ENCODE results near the gene DGCR8.
"Not testable (repeated sequence)": the region's sequence is repeated elsewhere in the genome, so short reads cannot be mapped to it uniquely, and the experiment has no call there.

DGCR8 gene

GRCh38 chr22:20064545-20065262 is 15.3 kb upstream of the DGCR8 start:
- Histone ChIP-seq H3K36me3 (ENCODE audit: insufficient read depth, low read length) (peaks cover 43% of the 10 kb centered on the region), H3K4me1 (ENCODE audit: insufficient read depth, low read length) (no peaks in the 10 kb centered on the region), H3K9ac (ENCODE audit: low read depth, low read length) (no peak overlapping the region), H4K20me1 (ENCODE audit: insufficient read depth, low read length) (no peaks in the 10 kb centered on the region), H3K9me3 (ENCODE audit: insufficient read depth, low read length, severe bottlenecking) (no peaks in the 10 kb centered on the region), H3K27ac (ENCODE audit: low read length) (no peak overlapping the region), H3K4me3 (ENCODE audit: low read depth in 1 of 2, low read length in 2 of 2) (no peak overlapping the region), H3K4me2 (ENCODE audit: insufficient read depth, low read length) (no peak overlapping the region), H3K79me2 (ENCODE audit: insufficient read depth, low read length) (no peaks in the 10 kb centered on the region), H2AFZ (ENCODE audit: low read depth, low read length) (no peak overlapping the region), H3K27me3 (ENCODE audit: insufficient read depth, low read length, poor library complexity) (no peaks in the 10 kb centered on the region)
- ATAC-seq (ENCODE audit: insufficient read depth, low read depth) (no peak), DNase-seq (no peak)
- TF ChIP-seq EZH2 (IDR thresholded peaks at IDR 0.05; ENCODE audit: borderline replicate concordance, low read depth, low read length, severe bottlenecking) (no peak), CTCF (IDR thresholded peaks at IDR 0.05; ENCODE audit: borderline replicate concordance, extremely low read depth, low read length, poor library complexity, severe bottlenecking) (no peak)

GRCh38 chr22:20065896-20066616 is 14.0 kb upstream of the DGCR8 start:
- no peak overlapping the region for H3K27ac ChIP-seq (ENCODE audit: low read length)
- TF ChIP-seq CTCF (IDR thresholded peaks at IDR 0.05; ENCODE audit: borderline replicate concordance, extremely low read depth, low read length, poor library complexity, severe bottlenecking) (no peak), EZH2 (IDR thresholded peaks at IDR 0.05; ENCODE audit: borderline replicate concordance, low read depth, low read length, severe bottlenecking) (no peak)
- no peaks in the 10 kb centered on the region for H3K79me2 ChIP-seq (ENCODE audit: insufficient read depth, low read length)
- no peak overlapping the region for H3K9ac ChIP-seq (ENCODE audit: low read depth, low read length)
- ATAC-seq (ENCODE audit: insufficient read depth, low read depth) (no peak), DNase-seq (no peak)
- H2AFZ ChIP-seq (ENCODE audit: low read depth, low read length): no peak overlapping the region
- no peaks in the 10 kb centered on the region for H3K27me3 ChIP-seq (ENCODE audit: insufficient read depth, low read length, poor library complexity)
- H3K36me3 ChIP-seq (ENCODE audit: insufficient read depth, low read length): peaks cover 39% of the 10 kb centered on the region
- H4K20me1 ChIP-seq (ENCODE audit: insufficient read depth, low read length): no peaks in the 10 kb centered on the region
- no peak overlapping the region for H3K4me3 ChIP-seq (ENCODE audit: low read depth in 1 of 2, low read length in 2 of 2)
- H3K4me1 ChIP-seq (ENCODE audit: insufficient read depth, low read length): no peaks in the 10 kb centered on the region
- no peaks in the 10 kb centered on the region for H3K9me3 ChIP-seq (ENCODE audit: insufficient read depth, low read length, severe bottlenecking)
- no peak overlapping the region for H3K4me2 ChIP-seq (ENCODE audit: insufficient read depth, low read length)

- Histone ChIP-seq H3K9ac (ENCODE audit: low read depth, low read length) (no peak overlapping the region), H2AFZ (ENCODE audit: low read depth, low read length) (no peak overlapping the region), H3K4me3 (ENCODE audit: low read depth in 1 of 2, low read length in 2 of 2) (no peak overlapping the region), H3K4me1 (ENCODE audit: insufficient read depth, low read length) (no peaks in the 10 kb centered on the region), H3K79me2 (ENCODE audit: insufficient read depth, low read length) (no peaks in the 10 kb centered on the region), H4K20me1 (ENCODE audit: insufficient read depth, low read length) (no peaks in the 10 kb centered on the region), H3K4me2 (ENCODE audit: insufficient read depth, low read length) (no peak overlapping the region), H3K27ac (ENCODE audit: low read length) (no peak overlapping the region), H3K27me3 (ENCODE audit: insufficient read depth, low read length, poor library complexity) (no peaks in the 10 kb centered on the region), H3K36me3 (ENCODE audit: insufficient read depth, low read length) (peaks cover 31% of the 10 kb centered on the region), H3K9me3 (ENCODE audit: insufficient read depth, low read length, severe bottlenecking) (no peaks in the 10 kb centered on the region)
- DNase-seq (no peak), ATAC-seq (ENCODE audit: insufficient read depth, low read depth) (no peak)
- no peak for TF ChIP-seq CTCF (IDR thresholded peaks at IDR 0.05; ENCODE audit: borderline replicate concordance, extremely low read depth, low read length, poor library complexity, severe bottlenecking)
- TF ChIP-seq EZH2 (IDR thresholded peaks at IDR 0.05; ENCODE audit: borderline replicate concordance, low read depth, low read length, severe bottlenecking): no peak
These were observed 13.2 kb upstream of the DGCR8 start for GRCh38 chr22:20066617-20067383.

GRCh38 chr22:20067384-20067682 is 12.7 kb upstream of the DGCR8 start:
- H3K36me3 ChIP-seq (ENCODE audit: insufficient read depth, low read length): peaks cover 26% of the 10 kb centered on the region
- not testable (repeated sequence) for DNase-seq; H3K27ac ChIP-seq (ENCODE audit: low read length); H3K9me3 ChIP-seq (ENCODE audit: insufficient read depth, low read length, severe bottlenecking); H3K79me2 ChIP-seq (ENCODE audit: insufficient read depth, low read length); H3K4me2 ChIP-seq (ENCODE audit: insufficient read depth, low read length); H4K20me1 ChIP-seq (ENCODE audit: insufficient read depth, low read length); H2AFZ ChIP-seq (ENCODE audit: low read depth, low read length); H3K4me1 ChIP-seq (ENCODE audit: insufficient read depth, low read length); H3K4me3 ChIP-seq (ENCODE audit: low read depth in 1 of 2, low read length in 2 of 2); H3K9ac ChIP-seq (ENCODE audit: low read depth, low read length); ATAC-seq (ENCODE audit: insufficient read depth, low read depth); H3K27me3 ChIP-seq (ENCODE audit: insufficient read depth, low read length, poor library complexity)
